Measurements from ENCODE around the gene REPS1. TPM values are rescaled to one million over a fixed set of nuclear protein-coding genes. Genes with fewer than 3 reads are reported as not detected.
A peak's percentile ranks its signal among the peaks of the same experiment; 100 is the strongest.

The REPS1 gene
- total RNA-seq (10 to 100 TPM; 35.2 to 48.2 (median 38.3) TPM), polyA plus RNA-seq (10 to 100 TPM; 16.3 to 65.8 TPM)
- long read RNA-seq, donor 1, full-length matches to known transcripts: 22 of 41 reads
- long read RNA-seq, donor 1, partial matches to known transcripts: 14 of 41 reads
- long read RNA-seq, donor 1, other reads (novel, unspliced or antisense): 5 of 41 reads
- long read RNA-seq, donor 2, transcript REPS1-202 (19 exons, 2,607 nt): major isoform, 7 of 84 reads
- long read RNA-seq, donor 2, partial matches to known transcripts: 61 of 84 reads
- long read RNA-seq, donor 2, other reads (novel, unspliced or antisense): 15 of 84 reads
- long read RNA-seq, donor 3, full-length matches to known transcripts: 20 of 55 reads
- long read RNA-seq, donor 3, partial matches to known transcripts: 20 of 55 reads
- long read RNA-seq, donor 3, other reads (novel, unspliced or antisense): 15 of 55 reads

DNA sequence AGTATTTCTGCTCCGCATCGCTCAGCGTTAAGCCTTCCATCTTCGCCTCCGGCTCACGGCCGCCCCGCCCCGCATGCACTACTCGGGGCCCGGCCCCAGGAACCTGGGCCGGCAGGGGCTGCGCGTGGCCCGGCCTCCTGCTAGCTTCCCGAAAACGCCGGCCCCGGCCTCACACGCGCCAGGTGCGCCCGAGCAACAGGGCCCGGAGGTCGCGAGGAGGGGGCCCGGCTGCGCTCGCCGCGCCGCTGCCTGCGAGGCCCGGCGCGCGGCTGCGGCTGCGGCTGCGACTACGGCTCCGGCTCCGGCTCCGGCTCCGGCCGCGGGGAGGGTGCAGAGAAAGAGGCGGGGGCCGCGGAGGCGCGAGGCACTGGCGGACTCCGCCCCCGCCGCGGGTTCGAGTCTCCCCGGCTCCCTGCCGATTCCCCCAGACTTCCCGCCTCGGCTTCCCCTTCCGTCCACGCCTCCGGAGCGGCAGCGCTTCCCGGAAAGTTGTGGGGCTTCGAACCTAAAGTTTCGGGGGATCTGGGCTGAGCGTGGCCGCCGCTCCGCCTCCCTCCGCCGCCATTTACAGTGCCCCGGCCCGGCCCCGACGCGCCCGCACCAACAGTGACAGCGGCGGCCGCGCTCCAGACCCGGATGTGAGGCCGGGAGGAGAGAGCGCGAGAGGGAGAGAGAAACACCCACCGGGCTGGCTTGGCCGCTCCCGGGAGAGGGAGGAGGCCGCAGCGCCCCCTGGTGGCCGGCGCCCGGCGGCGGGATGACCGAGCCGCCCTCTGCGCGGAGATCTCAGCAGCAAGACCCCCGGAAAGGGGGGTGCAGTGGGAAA lies at the start of gene REPS1:
Gene REPS1, minus strand, starts transcription at position 611 of the 826 bp plus-strand sequence. Its CDS starts 571 bp downstream, at position 40.
- peak within 1 kb of the TSS; percentile 80 to 96 (median 92) for H3K27ac ChIP-seq
- peak; percentile 92 to 95 (median 94) for DNase-seq
- H3K27me3 ChIP-seq: no peaks in the 10 kb centered on the region
- ATAC-seq: peak; percentile 95 to 98 (median 98)
- H3K4me1 ChIP-seq: peaks cover 0 to 42% (median 23%) of the 10 kb centered on the region in 12 donors
- intact Hi-C loops (cut with DNase I): loop anchor here in 8 of 10 donors (1.0 to 10.0 kb wide), 9 partner anchors 41 to 173 kb away; partner anchors contain the start of gene HECA (in 1 of the 8)
- H3K36me3 ChIP-seq: no peaks in the 10 kb centered on the region
- peak in 1 of 2 donors; percentile 62 for TF ChIP-seq POLR2A (IDR thresholded peaks at IDR 0.05)
- TF ChIP-seq, protein P1, sequence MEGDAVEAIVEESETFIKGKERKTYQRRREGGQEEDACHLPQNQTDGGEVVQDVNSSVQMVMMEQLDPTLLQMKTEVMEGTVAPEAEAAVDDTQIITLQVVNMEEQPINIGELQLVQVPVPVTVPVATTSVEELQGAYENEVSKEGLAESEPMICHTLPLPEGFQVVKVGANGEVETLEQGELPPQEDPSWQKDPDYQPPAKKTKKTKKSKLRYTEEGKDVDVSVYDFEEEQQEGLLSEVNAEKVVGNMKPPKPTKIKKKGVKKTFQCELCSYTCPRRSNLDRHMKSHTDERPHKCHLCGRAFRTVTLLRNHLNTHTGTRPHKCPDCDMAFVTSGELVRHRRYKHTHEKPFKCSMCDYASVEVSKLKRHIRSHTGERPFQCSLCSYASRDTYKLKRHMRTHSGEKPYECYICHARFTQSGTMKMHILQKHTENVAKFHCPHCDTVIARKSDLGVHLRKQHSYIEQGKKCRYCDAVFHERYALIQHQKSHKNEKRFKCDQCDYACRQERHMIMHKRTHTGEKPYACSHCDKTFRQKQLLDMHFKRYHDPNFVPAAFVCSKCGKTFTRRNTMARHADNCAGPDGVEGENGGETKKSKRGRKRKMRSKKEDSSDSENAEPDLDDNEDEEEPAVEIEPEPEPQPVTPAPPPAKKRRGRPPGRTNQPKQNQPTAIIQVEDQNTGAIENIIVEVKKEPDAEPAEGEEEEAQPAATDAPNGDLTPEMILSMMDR (IDR thresholded peaks at IDR 0.05): peak; percentile 98 to 100 (median 99)
- no peaks in the 10 kb centered on the region for H3K9me3 ChIP-seq
- peak within 1 kb of the TSS; percentile 80 to 99 (median 90) for H3K4me3 ChIP-seq
- WGBS, 4 donors: 0 to 1% (median 0%) methylated on average over 28 to 105 of the region's 105 CpGs

- 59 to 81% (median 68%) methylated on average over 5 of the region's 5 CpGs for WGBS, 4 donors
- H3K4me1 ChIP-seq: peaks cover 0 to 6% (median 0%) of the 10 kb centered on the region in 12 donors
- H3K9me3 ChIP-seq: no peaks in the 10 kb centered on the region
- DNase-seq: peak in 1 of 5 donors; percentile 23
- H3K27me3 ChIP-seq: no peaks in the 10 kb centered on the region
- peak; percentile 66 to 81 (median 79) for ATAC-seq
- no peak for TF ChIP-seq POLR2A (IDR thresholded peaks at IDR 0.05)
- no peak overlapping the region for H3K4me3 ChIP-seq
- intact Hi-C loops (cut with DNase I): loop anchor here in 2 of 10 donors (5.0 to 10.0 kb wide), 2 partner anchors 95 to 317 kb away; no protein-coding TSS in a partner anchor
- H3K27ac ChIP-seq: peak overlapping the region in 3 of 12 donors; percentile 26 to 52 (median 28)
- peaks cover 0 to 81% (median 22%) of the 10 kb centered on the region in 9 donors for H3K36me3 ChIP-seq
These were observed 49.4 kb upstream of the REPS1 start for GRCh38 chr6:139037490-139037889.

GRCh38 chr6:139030228-139030963 lies 42.3 kb upstream of the REPS1 start:
- WGBS, 4 donors: 71 to 79% (median 73%) methylated on average over 9 of the region's 9 CpGs
- peaks cover 0 to 46% (median 10%) of the 10 kb centered on the region in 12 donors for H3K4me1 ChIP-seq
- H3K9me3 ChIP-seq: no peaks in the 10 kb centered on the region
- DNase-seq: no peak
- H3K27me3 ChIP-seq: no peaks in the 10 kb centered on the region
- intact Hi-C loops (cut with DNase I): loop anchor here in 1 of 10 donors (10.0 kb wide), 1 partner anchor 324 kb away; no protein-coding TSS in a partner anchor
- H3K27ac ChIP-seq: peak overlapping the region in 11 of 12 donors; percentile 22 to 97 (median 88)
- TF ChIP-seq, protein P1 (IDR thresholded peaks at IDR 0.05): no peak
- no peak for TF ChIP-seq POLR2A (IDR thresholded peaks at IDR 0.05)
- no peak for ATAC-seq
- peak overlapping the region in 11 of 12 donors; percentile 68 to 98 (median 92) for H3K4me3 ChIP-seq
- H3K36me3 ChIP-seq: peaks cover 0 to 15% (median 3%) of the 10 kb centered on the region in 9 donors
